ENCODE measurements around the gene KSR1.

The KSR1 gene

GRCh38 chr17:27524594-27524993 is 68.3 kb downstream of the KSR1 start:
- Histone ChIP-seq H3K4me3 (ENCODE audit: low read depth in 1 of 2, low read length in 2 of 2) (no peak overlapping the region), H3K27me3 (ENCODE audit: low read depth, low read length) (no peaks in the 10 kb centered on the region), H3K4me1 (ENCODE audit: control insufficient read depth in 1 of 2, insufficient read depth in 2 of 2, low read length in 2 of 2) (peaks cover 3 to 36% of the 10 kb centered on the region in 2 donors), H3K9me3 (ENCODE audit: control insufficient read depth in 1 of 2, low read length in 2 of 2) (no peaks in the 10 kb centered on the region), H3K27ac (ENCODE audit: low read length) (no peak overlapping the region), H3K36me3 (ENCODE audit: control insufficient read depth in 1 of 2, insufficient read depth in 2 of 2, low read length in 2 of 2) (no peaks in the 10 kb centered on the region)

- H3K9me3 ChIP-seq (ENCODE audit: control insufficient read depth in 1 of 2, low read length in 2 of 2) = no peaks in the 10 kb centered on the region
- no peak overlapping the region for H3K4me3 ChIP-seq (ENCODE audit: low read depth in 1 of 2, low read length in 2 of 2)
- H3K4me1 ChIP-seq (ENCODE audit: control insufficient read depth in 1 of 2, insufficient read depth in 2 of 2, low read length in 2 of 2) = peaks cover 3 to 33% of the 10 kb centered on the region in 2 donors
- H3K36me3 ChIP-seq (ENCODE audit: control insufficient read depth in 1 of 2, insufficient read depth in 2 of 2, low read length in 2 of 2) = no peaks in the 10 kb centered on the region
- H3K27me3 ChIP-seq (ENCODE audit: low read depth, low read length) = no peaks in the 10 kb centered on the region
- no peak overlapping the region for H3K27ac ChIP-seq (ENCODE audit: low read length)
Measured at GRCh38 chr17:27525316-27525715, 69.1 kb downstream of the KSR1 start.

GRCh38 chr17:27525836-27526603 is 69.8 kb downstream of the KSR1 start:
- Histone ChIP-seq H3K4me1 (ENCODE audit: control insufficient read depth in 1 of 2, insufficient read depth in 2 of 2, low read length in 2 of 2) (peaks cover 6 to 37% of the 10 kb centered on the region in 2 donors), H3K9me3 (ENCODE audit: control insufficient read depth in 1 of 2, low read length in 2 of 2) (no peaks in the 10 kb centered on the region), H3K27ac (ENCODE audit: low read length) (no peak overlapping the region), H3K27me3 (ENCODE audit: low read depth, low read length) (no peaks in the 10 kb centered on the region), H3K4me3 (ENCODE audit: low read depth in 1 of 2, low read length in 2 of 2) (no peak overlapping the region), H3K36me3 (ENCODE audit: control insufficient read depth in 1 of 2, insufficient read depth in 2 of 2, low read length in 2 of 2) (no peaks in the 10 kb centered on the region)

- Histone ChIP-seq H3K27me3 (ENCODE audit: low read depth, low read length) (no peaks in the 10 kb centered on the region), H3K9me3 (ENCODE audit: control insufficient read depth in 1 of 2, low read length in 2 of 2) (no peaks in the 10 kb centered on the region), H3K27ac (ENCODE audit: low read length) (no peak overlapping the region), H3K4me1 (ENCODE audit: control insufficient read depth in 1 of 2, insufficient read depth in 2 of 2, low read length in 2 of 2) (peaks cover 11 to 40% of the 10 kb centered on the region in 2 donors), H3K36me3 (ENCODE audit: control insufficient read depth in 1 of 2, insufficient read depth in 2 of 2, low read length in 2 of 2) (no peaks in the 10 kb centered on the region), H3K4me3 (ENCODE audit: low read depth in 1 of 2, low read length in 2 of 2) (peak overlapping the region in 1 of 2 donors; percentile 9)
Measured at GRCh38 chr17:27526604-27527002, 70.4 kb downstream of the KSR1 start.

- H3K27me3 ChIP-seq (ENCODE audit: low read depth, low read length) = no peaks in the 10 kb centered on the region
- H3K27ac ChIP-seq (ENCODE audit: low read length) = no peak overlapping the region
- no peak overlapping the region for H3K4me3 ChIP-seq (ENCODE audit: low read depth in 1 of 2, low read length in 2 of 2)
- H3K4me1 ChIP-seq (ENCODE audit: control insufficient read depth in 1 of 2, insufficient read depth in 2 of 2, low read length in 2 of 2) = peaks cover 16 to 33% of the 10 kb centered on the region in 2 donors
- no peaks in the 10 kb centered on the region for H3K36me3 ChIP-seq (ENCODE audit: control insufficient read depth in 1 of 2, insufficient read depth in 2 of 2, low read length in 2 of 2)
- no peaks in the 10 kb centered on the region for H3K9me3 ChIP-seq (ENCODE audit: control insufficient read depth in 1 of 2, low read length in 2 of 2)
Measured at GRCh38 chr17:27529230-27529796, 73.1 kb downstream of the KSR1 start.

GRCh38 chr17:27530764-27531391 is 74.6 kb downstream of the KSR1 start:
- H3K4me1 ChIP-seq (ENCODE audit: control insufficient read depth in 1 of 2, insufficient read depth in 2 of 2, low read length in 2 of 2) = peaks cover 22 to 33% of the 10 kb centered on the region in 2 donors
- no peak overlapping the region for H3K4me3 ChIP-seq (ENCODE audit: low read depth in 1 of 2, low read length in 2 of 2)
- H3K27ac ChIP-seq (ENCODE audit: low read length) = peak overlapping the region; percentile 5

GRCh38 chr17:27531469-27531961 is 75.3 kb downstream of the KSR1 start:
- Histone ChIP-seq H3K4me1 (ENCODE audit: control insufficient read depth in 1 of 2, insufficient read depth in 2 of 2, low read length in 2 of 2) (peaks cover 22 to 30% of the 10 kb centered on the region in 2 donors), H3K36me3 (ENCODE audit: control insufficient read depth in 1 of 2, insufficient read depth in 2 of 2, low read length in 2 of 2) (no peaks in the 10 kb centered on the region), H3K27ac (ENCODE audit: low read length) (peak overlapping the region; percentile 5), H3K4me3 (ENCODE audit: low read depth in 1 of 2, low read length in 2 of 2) (no peak overlapping the region), H3K9me3 (ENCODE audit: control insufficient read depth in 1 of 2, low read length in 2 of 2) (no peaks in the 10 kb centered on the region), H3K27me3 (ENCODE audit: low read depth, low read length) (no peaks in the 10 kb centered on the region)

More at GRCh38 chr17:27530764-27531391, 74.6 kb downstream of the KSR1 start:
- Histone ChIP-seq H3K27me3 (ENCODE audit: low read depth, low read length) (no peaks in the 10 kb centered on the region), H3K9me3 (ENCODE audit: control insufficient read depth in 1 of 2, low read length in 2 of 2) (no peaks in the 10 kb centered on the region), H3K36me3 (ENCODE audit: control insufficient read depth in 1 of 2, insufficient read depth in 2 of 2, low read length in 2 of 2) (no peaks in the 10 kb centered on the region)

GRCh38 chr17:27532269-27533263 is 76.3 kb downstream of the KSR1 start:
- peaks cover 19 to 24% of the 10 kb centered on the region in 2 donors for H3K4me1 ChIP-seq (ENCODE audit: control insufficient read depth in 1 of 2, insufficient read depth in 2 of 2, low read length in 2 of 2)
- H3K27ac ChIP-seq (ENCODE audit: low read length) = peak overlapping the region; percentile 5
- no peaks in the 10 kb centered on the region for H3K9me3 ChIP-seq (ENCODE audit: control insufficient read depth in 1 of 2, low read length in 2 of 2)
- no peaks in the 10 kb centered on the region for H3K27me3 ChIP-seq (ENCODE audit: low read depth, low read length)
- no peaks in the 10 kb centered on the region for H3K36me3 ChIP-seq (ENCODE audit: control insufficient read depth in 1 of 2, insufficient read depth in 2 of 2, low read length in 2 of 2)
- no peak overlapping the region for H3K4me3 ChIP-seq (ENCODE audit: low read depth in 1 of 2, low read length in 2 of 2)

GRCh38 chr17:27533874-27534815 is 77.9 kb downstream of the KSR1 start:
- no peak overlapping the region for H3K4me3 ChIP-seq (ENCODE audit: low read depth in 1 of 2, low read length in 2 of 2)
- H3K27ac ChIP-seq (ENCODE audit: low read length) = no peak overlapping the region
- peaks cover 19 to 24% of the 10 kb centered on the region in 2 donors for H3K4me1 ChIP-seq (ENCODE audit: control insufficient read depth in 1 of 2, insufficient read depth in 2 of 2, low read length in 2 of 2)
- no peaks in the 10 kb centered on the region for H3K27me3 ChIP-seq (ENCODE audit: low read depth, low read length)
- no peaks in the 10 kb centered on the region for H3K36me3 ChIP-seq (ENCODE audit: control insufficient read depth in 1 of 2, insufficient read depth in 2 of 2, low read length in 2 of 2)
- no peaks in the 10 kb centered on the region for H3K9me3 ChIP-seq (ENCODE audit: control insufficient read depth in 1 of 2, low read length in 2 of 2)
